OCI-LY3 (cell line): ENCODE results near the gene QKI.

Source experiments
- EZH2phosphoT487 ChIP-seq: fragments of 200-600 bp; shearing (Covaris generic); IDR thresholded peaks from 2 replicates; pipeline ENCODE4 v1.6.1; 2018; ENCODE audit warnings: antibody characterized with exemption, mixed run types, low read depth
- TF ChIP-seq, protein P1 (sequence below): fragments of 200-600, 300-600 bp; sonication (generic); IDR thresholded peaks from 2 replicates; pipeline ENCODE4 v1.5.1; 2014; ENCODE audit warnings: antibody characterized with exemption, low read length, low read depth

GRCh38 chr6:163566056-163566455, 151.5 kb downstream of the QKI start:
- TF ChIP-seq, protein P1, sequence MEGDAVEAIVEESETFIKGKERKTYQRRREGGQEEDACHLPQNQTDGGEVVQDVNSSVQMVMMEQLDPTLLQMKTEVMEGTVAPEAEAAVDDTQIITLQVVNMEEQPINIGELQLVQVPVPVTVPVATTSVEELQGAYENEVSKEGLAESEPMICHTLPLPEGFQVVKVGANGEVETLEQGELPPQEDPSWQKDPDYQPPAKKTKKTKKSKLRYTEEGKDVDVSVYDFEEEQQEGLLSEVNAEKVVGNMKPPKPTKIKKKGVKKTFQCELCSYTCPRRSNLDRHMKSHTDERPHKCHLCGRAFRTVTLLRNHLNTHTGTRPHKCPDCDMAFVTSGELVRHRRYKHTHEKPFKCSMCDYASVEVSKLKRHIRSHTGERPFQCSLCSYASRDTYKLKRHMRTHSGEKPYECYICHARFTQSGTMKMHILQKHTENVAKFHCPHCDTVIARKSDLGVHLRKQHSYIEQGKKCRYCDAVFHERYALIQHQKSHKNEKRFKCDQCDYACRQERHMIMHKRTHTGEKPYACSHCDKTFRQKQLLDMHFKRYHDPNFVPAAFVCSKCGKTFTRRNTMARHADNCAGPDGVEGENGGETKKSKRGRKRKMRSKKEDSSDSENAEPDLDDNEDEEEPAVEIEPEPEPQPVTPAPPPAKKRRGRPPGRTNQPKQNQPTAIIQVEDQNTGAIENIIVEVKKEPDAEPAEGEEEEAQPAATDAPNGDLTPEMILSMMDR = no peak
- no peak for TF ChIP-seq EZH2phosphoT487
